Skeletal muscle tissue (tissue), 4 donors: ENCODE results near the gene SEMA4D. TPM values are rescaled to one million over a fixed set of nuclear protein-coding genes. Genes with fewer than 3 reads are reported as not detected.

Experiments used
- H3K27ac ChIP-seq: one replicate; pipeline ENCODE4 v1.7.0; 2013; ENCODE audit warnings: mild to moderate bottlenecking, low read depth, low read length, inconsistent platforms
- H3K27me3 ChIP-seq, 3 donors: one replicate each; pipeline ENCODE4 v1.7.0; 2013; ENCODE audit warnings: low read length in 3 of 3; ENCODE audit not compliant: control insufficient read depth in 3 of 3, insufficient read depth in 3 of 3
- H3K36me3 ChIP-seq, 3 donors: one replicate each; pipeline ENCODE4 v1.7.0; 2013; ENCODE audit warnings: low read length in 3 of 3; ENCODE audit not compliant: control insufficient read depth in 3 of 3, insufficient read depth in 3 of 3
- H3K4me1 ChIP-seq, 3 donors: one replicate each; pipeline ENCODE4 v1.7.0; 2013; ENCODE audit warnings: low read length in 3 of 3, mild to moderate bottlenecking in 3 of 3; ENCODE audit not compliant: control insufficient read depth in 3 of 3, insufficient read depth in 3 of 3
- H3K4me3 ChIP-seq, 3 donors: one replicate each; pipeline ENCODE4 v1.7.0; 2013; ENCODE audit warnings: low read length in 3 of 3
- H3K9ac ChIP-seq, 3 donors: one replicate each; pipeline ENCODE4 v1.7.0; 2013; ENCODE audit warnings: low read length in 3 of 3, mild to moderate bottlenecking in 3 of 3, moderate library complexity in 2 of 3, low read depth in 1 of 3
- H3K9me3 ChIP-seq, 3 donors: one replicate each; pipeline ENCODE4 v1.7.0; 2013; ENCODE audit warnings: low read length in 3 of 3; ENCODE audit not compliant: control insufficient read depth in 3 of 3
- total RNA-seq: library from RNA; depleted of rRNA; stranded (reverse); fragments of >200 nt; gene quantifications from one replicate; pipeline ENCODE4 v1.2.3, GENCODE V29; 2014
- donor health status: Osteomylitis.

SEMA4D gene
- total RNA-seq, 1 donor from 2014 or later, result 14.6 TPM

GRCh38 chr9:89444274-89444673 lies 53.6 kb downstream of the SEMA4D start:
- Histone ChIP-seq H3K4me1 (peaks cover 43 to 78% (median 70%) of the 10 kb centered on the region in 3 donors), H3K27me3 (no peaks in the 10 kb centered on the region), H3K36me3 (peaks cover 2 to 8% (median 3%) of the 10 kb centered on the region in 3 donors), H3K9me3 (no peaks in the 10 kb centered on the region), H3K4me3 (no peak overlapping the region), H3K9ac (peak overlapping the region in 1 of 3 donors; percentile 19), H3K27ac (no peak overlapping the region)

GRCh38 chr9:89442981-89443814 lies 54.7 kb downstream of the SEMA4D start:
- H3K27me3 ChIP-seq, result no peaks in the 10 kb centered on the region
- peaks cover 2 to 8% (median 2%) of the 10 kb centered on the region in 3 donors for H3K36me3 ChIP-seq
- H3K9ac ChIP-seq, result peak overlapping the region in 1 of 3 donors; percentile 19
- peaks cover 43 to 74% (median 70%) of the 10 kb centered on the region in 3 donors for H3K4me1 ChIP-seq
- no peaks in the 10 kb centered on the region for H3K9me3 ChIP-seq
- H3K4me3 ChIP-seq, result no peak overlapping the region
- no peak overlapping the region for H3K27ac ChIP-seq

GRCh38 chr9:89442501-89442978 lies 55.4 kb downstream of the SEMA4D start:
- H3K4me1 ChIP-seq, result peaks cover 43 to 79% (median 73%) of the 10 kb centered on the region in 3 donors
- H3K9me3 ChIP-seq, result no peaks in the 10 kb centered on the region
- peaks cover 2 to 8% (median 2%) of the 10 kb centered on the region in 3 donors for H3K36me3 ChIP-seq
- H3K27me3 ChIP-seq, result no peaks in the 10 kb centered on the region
- no peak overlapping the region for H3K4me3 ChIP-seq
- no peak overlapping the region for H3K9ac ChIP-seq
- no peak overlapping the region for H3K27ac ChIP-seq

- Histone ChIP-seq H3K4me1 (peaks cover 43 to 84% (median 71%) of the 10 kb centered on the region in 3 donors), H3K9me3 (no peaks in the 10 kb centered on the region), H3K27ac (no peak overlapping the region)
Measured at GRCh38 chr9:89441986-89442385, 55.9 kb downstream of the SEMA4D start.

GRCh38 chr9:89441655-89441970 lies 56.3 kb downstream of the SEMA4D start:
- no peaks in the 10 kb centered on the region for H3K27me3 ChIP-seq
- peaks cover 2 to 8% (median 2%) of the 10 kb centered on the region in 3 donors for H3K36me3 ChIP-seq
- peak overlapping the region in 1 of 3 donors; percentile 29 for H3K4me3 ChIP-seq
- H3K27ac ChIP-seq, result no peak overlapping the region
- no peaks in the 10 kb centered on the region for H3K9me3 ChIP-seq
- H3K9ac ChIP-seq, result peak overlapping the region; percentile 14 to 43 (median 33)
- H3K4me1 ChIP-seq, result peaks cover 42 to 87% (median 72%) of the 10 kb centered on the region in 3 donors

More at GRCh38 chr9:89441986-89442385, 55.9 kb downstream of the SEMA4D start:
- Histone ChIP-seq H3K27me3 (no peaks in the 10 kb centered on the region), H3K4me3 (no peak overlapping the region), H3K9ac (peak overlapping the region in 2 of 3 donors; percentile 33 to 43), H3K36me3 (peaks cover 2 to 8% (median 2%) of the 10 kb centered on the region in 3 donors)

GRCh38 chr9:89440951-89441654 lies 56.8 kb downstream of the SEMA4D start:
- H3K36me3 ChIP-seq, result peaks cover 2 to 8% (median 2%) of the 10 kb centered on the region in 3 donors
- H3K9ac ChIP-seq, result peak overlapping the region in 2 of 3 donors; percentile 14 to 33
- H3K4me1 ChIP-seq, result peaks cover 39 to 86% (median 67%) of the 10 kb centered on the region in 3 donors
- H3K27me3 ChIP-seq, result no peaks in the 10 kb centered on the region
- H3K27ac ChIP-seq, result no peak overlapping the region
- H3K9me3 ChIP-seq, result no peaks in the 10 kb centered on the region
- H3K4me3 ChIP-seq, result peak overlapping the region in 1 of 3 donors; percentile 29

- Histone ChIP-seq H3K27ac (no peak overlapping the region), H3K27me3 (no peaks in the 10 kb centered on the region), H3K4me1 (peaks cover 34 to 81% (median 62%) of the 10 kb centered on the region in 3 donors), H3K36me3 (peaks cover 2 to 5% (median 2%) of the 10 kb centered on the region in 3 donors), H3K9ac (peak overlapping the region in 1 of 3 donors; percentile 33), H3K9me3 (no peaks in the 10 kb centered on the region), H3K4me3 (no peak overlapping the region)
Measured at GRCh38 chr9:89440548-89440947, 57.4 kb downstream of the SEMA4D start.

GRCh38 chr9:89440046-89440445 lies 57.9 kb downstream of the SEMA4D start:
- Histone ChIP-seq H3K36me3 (peaks cover 0 to 2% (median 2%) of the 10 kb centered on the region in 3 donors), H3K27ac (no peak overlapping the region), H3K4me3 (no peak overlapping the region), H3K9ac (no peak overlapping the region), H3K9me3 (no peaks in the 10 kb centered on the region), H3K27me3 (no peaks in the 10 kb centered on the region), H3K4me1 (peaks cover 33 to 76% (median 57%) of the 10 kb centered on the region in 3 donors)

GRCh38 chr9:89439571-89439970 lies 58.3 kb downstream of the SEMA4D start:
- no peaks in the 10 kb centered on the region for H3K9me3 ChIP-seq
- H3K27ac ChIP-seq, result no peak overlapping the region
- H3K27me3 ChIP-seq, result no peaks in the 10 kb centered on the region
- no peak overlapping the region for H3K4me3 ChIP-seq
- peaks cover 0 to 2% (median 2%) of the 10 kb centered on the region in 3 donors for H3K36me3 ChIP-seq
- H3K9ac ChIP-seq, result no peak overlapping the region
- peaks cover 33 to 73% (median 53%) of the 10 kb centered on the region in 3 donors for H3K4me1 ChIP-seq
